GM21717 (cell line): Measurements from ENCODE around the gene MYT1.

Experiments used
- ATAC-seq: cut with Tn5 transposase; IDR thresholded peaks from one replicate; pipeline ENCODE4 v1.9.1; 2021; ENCODE audit warnings: mild to moderate bottlenecking, moderate library complexity; ENCODE audit not compliant: unreplicated experiment

MYT1 gene

GRCh38 chr20:64242797-64243475 is 78.7 kb downstream of the MYT1 start:
- ATAC-seq: no peak

GRCh38 chr20:64244281-64244805 is 80.1 kb downstream of the MYT1 start:
- ATAC-seq: no peak

- no peak for ATAC-seq
Observed at GRCh38 chr20:64244870-64245603, 80.8 kb downstream of the MYT1 start.

GRCh38 chr20:64245746-64246595 is 81.7 kb downstream of the MYT1 start:
- no peak for ATAC-seq

GRCh38 chr20:64246616-64247306 is 82.5 kb downstream of the MYT1 start:
- no peak for ATAC-seq

- ATAC-seq: no peak
Observed at GRCh38 chr20:64247307-64247618, 83.0 kb downstream of the MYT1 start.

GRCh38 chr20:64247970-64248841 is 84.0 kb downstream of the MYT1 start:
- ATAC-seq: no peak

GRCh38 chr20:64250027-64250426 is 85.8 kb downstream of the MYT1 start:
- no peak for ATAC-seq

GRCh38 chr20:64253000-64253383 is 88.7 kb downstream of the MYT1 start:
- no peak for ATAC-seq

- no peak for ATAC-seq
Observed at GRCh38 chr20:64253443-64253842, 89.2 kb downstream of the MYT1 start.

GRCh38 chr20:64254156-64254555 is 89.9 kb downstream of the MYT1 start:
- no peak for ATAC-seq

GRCh38 chr20:64254571-64255360 is 90.5 kb downstream of the MYT1 start:
- no peak for ATAC-seq

- peak; percentile 56 for ATAC-seq
Observed at GRCh38 chr20:64255361-64256281, 91.4 kb downstream of the MYT1 start, which contains the start of gene PCMTD2. TSS of gene PCMTD2 (plus strand) at chr20:64255748. CDS start at chr20:64259966, 4,218 bp downstream.

GRCh38 chr20:64256282-64256935 is 92.2 kb downstream of the MYT1 start:
- no peak for ATAC-seq

- ATAC-seq: no peak
Observed at GRCh38 chr20:64257107-64257757, 93.0 kb downstream of the MYT1 start.

GRCh38 chr20:64258071-64258823 is 94.0 kb downstream of the MYT1 start:
- no peak for ATAC-seq
